ENCODE data around the gene CASP12.
A peak's percentile ranks its signal among the peaks of the same experiment; 100 is the strongest.

Gene CASP12

DNA sequence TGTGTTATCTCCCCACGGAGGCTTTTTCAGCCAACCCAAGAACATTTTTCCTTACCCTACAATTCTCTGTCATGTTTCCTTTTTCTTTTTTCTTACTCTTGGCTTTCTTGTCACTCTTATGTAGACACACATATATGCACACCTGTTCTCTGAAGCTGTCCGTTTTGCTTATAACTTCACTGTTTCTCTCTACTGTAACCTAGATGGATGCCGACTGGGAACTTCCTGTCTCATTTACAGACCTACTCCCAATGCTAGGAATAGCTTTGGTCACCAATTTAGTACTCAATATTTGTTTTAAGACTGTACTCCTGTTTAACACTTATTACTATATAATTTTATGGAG is 9.9 kb upstream of the CASP12 start:
- TF ChIP-seq CTCF (IDR thresholded peaks at IDR 0.05; ENCODE audit: low read depth, low read length) = no peak
- no peak for DNase-seq (ENCODE audit: low read depth in 2 of 2)
- H3K4me3 ChIP-seq (replicated peaks in 1 of 2; ENCODE audit: low read depth in 2 of 2, low read length in 2 of 2) = no peak overlapping the region

GRCh38 chr11:104907521-104908185 is 9.4 kb upstream of the CASP12 start:
- DNase-seq (ENCODE audit: low read depth in 2 of 2) = no peak
- no peak overlapping the region for H3K4me3 ChIP-seq (replicated peaks in 1 of 2; ENCODE audit: low read depth in 2 of 2, low read length in 2 of 2)
- TF ChIP-seq CTCF (IDR thresholded peaks at IDR 0.05; ENCODE audit: low read depth, low read length) = no peak

GRCh38 chr11:104905271-104905670 is 7.0 kb upstream of the CASP12 start:
- H3K4me3 ChIP-seq (replicated peaks in 1 of 2; ENCODE audit: low read depth in 2 of 2, low read length in 2 of 2) = no peak overlapping the region
- DNase-seq (ENCODE audit: low read depth in 2 of 2) = no peak
- no peak for TF ChIP-seq CTCF (IDR thresholded peaks at IDR 0.05; ENCODE audit: low read depth, low read length)

- no peak for DNase-seq (ENCODE audit: low read depth in 2 of 2)
- no peak for TF ChIP-seq CTCF (IDR thresholded peaks at IDR 0.05; ENCODE audit: low read depth, low read length)
- no peak overlapping the region for H3K4me3 ChIP-seq (replicated peaks in 1 of 2; ENCODE audit: low read depth in 2 of 2, low read length in 2 of 2)
Measured at GRCh38 chr11:104899226-104899625, 966 bp upstream of the CASP12 start.

DNA sequence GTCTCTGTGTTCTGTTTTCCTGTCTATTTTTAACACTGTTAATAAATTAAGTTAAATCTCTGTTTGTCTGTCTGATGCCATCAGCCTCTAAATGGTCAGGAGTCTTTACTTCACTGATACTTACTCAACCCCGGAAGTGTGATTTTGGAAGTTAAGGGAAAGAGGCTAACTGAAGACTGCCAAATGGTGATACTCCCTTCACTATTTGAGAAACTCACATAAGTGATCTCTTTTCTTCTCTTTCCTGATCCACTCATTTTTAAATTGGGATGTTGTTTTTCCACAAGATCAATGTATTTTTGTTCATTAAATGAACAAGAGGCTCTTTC is 389 bp upstream of the CASP12 start:
- DNase-seq (ENCODE audit: low read depth in 2 of 2) = peak; percentile 22 to 29
- H3K4me3 ChIP-seq (replicated peaks in 1 of 2; ENCODE audit: low read depth in 2 of 2, low read length in 2 of 2) = no peak overlapping the region
- no peak for TF ChIP-seq CTCF (IDR thresholded peaks at IDR 0.05; ENCODE audit: low read depth, low read length)

GRCh38 chr11:104895634-104896033 is 2.6 kb downstream of the CASP12 start:
- no peak for TF ChIP-seq CTCF (IDR thresholded peaks at IDR 0.05; ENCODE audit: low read depth, low read length)
- peak in 1 of 2 donors; percentile 40 for DNase-seq (ENCODE audit: low read depth in 2 of 2)
- H3K4me3 ChIP-seq (replicated peaks in 1 of 2; ENCODE audit: low read depth in 2 of 2, low read length in 2 of 2) = no peak overlapping the region

GRCh38 chr11:104893876-104894275 is 4.4 kb downstream of the CASP12 start:
- no peak overlapping the region for H3K4me3 ChIP-seq (replicated peaks in 1 of 2; ENCODE audit: low read depth in 2 of 2, low read length in 2 of 2)
- DNase-seq (ENCODE audit: low read depth in 2 of 2) = no peak
- no peak for TF ChIP-seq CTCF (IDR thresholded peaks at IDR 0.05; ENCODE audit: low read depth, low read length)
